IPS-NIHi11 (cell line): ENCODE measurements around the gene CDR2L.

ENCODE experiments used
- DNase-seq: peaks from one replicate; pipeline ENCODE4 v3.0.0; 2012; ENCODE audit warnings: mixed read lengths, low spot score

CDR2L gene

GRCh38 chr17:74987418-74987908 is at the start of gene CDR2L:
TSS of gene CDR2L (plus strand) at chr17:74987632. CDS start at chr17:74988044, 412 bp downstream.
- DNase-seq: peak; percentile 94

DNA sequence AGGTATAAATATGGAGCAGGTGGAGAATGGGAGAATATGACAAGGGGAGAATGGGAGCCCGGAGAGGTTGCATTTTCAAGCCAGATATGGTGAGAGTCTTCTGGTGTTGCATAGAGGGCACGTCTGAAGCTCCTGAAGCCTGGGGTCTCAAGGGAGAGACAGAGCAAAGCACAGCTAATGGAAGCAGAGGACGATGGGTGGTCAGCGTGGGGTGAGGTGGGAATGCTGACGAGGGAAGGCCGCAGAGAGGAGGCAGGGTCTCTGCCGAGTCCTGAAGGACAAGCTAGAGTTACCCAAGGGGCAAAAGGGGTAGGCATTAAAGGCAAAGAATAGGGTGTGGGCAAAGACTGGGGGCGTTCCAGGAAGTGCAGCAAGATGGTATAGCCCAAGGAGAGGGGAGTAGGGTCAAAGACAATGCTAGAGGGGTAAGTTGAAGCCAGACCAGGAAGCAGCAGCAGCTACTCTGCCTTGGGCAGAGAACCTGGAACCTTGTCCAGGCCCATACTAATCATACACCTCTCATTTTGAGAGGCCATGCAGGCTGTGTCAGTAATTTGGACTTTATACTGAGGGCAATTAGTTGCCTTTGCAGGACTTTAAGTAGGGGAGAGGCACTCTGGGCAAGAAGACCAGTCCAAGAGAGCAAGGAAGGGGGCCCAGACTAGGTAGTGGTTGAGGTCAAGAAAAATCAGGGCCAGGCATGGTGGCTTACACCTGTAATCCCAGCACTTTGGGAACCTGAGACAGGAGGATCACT is 49.1 kb upstream of the CDR2L start:
- DNase-seq: no peak

GRCh38 chr17:74939534-74939933 is 47.9 kb upstream of the CDR2L start:
- no peak for DNase-seq

- DNase-seq: no peak
Measured at GRCh38 chr17:74941128-74941725, 46.2 kb upstream of the CDR2L start.

GRCh38 chr17:74943808-74944522 is 43.5 kb upstream of the CDR2L start:
- DNase-seq: no peak

DNA sequence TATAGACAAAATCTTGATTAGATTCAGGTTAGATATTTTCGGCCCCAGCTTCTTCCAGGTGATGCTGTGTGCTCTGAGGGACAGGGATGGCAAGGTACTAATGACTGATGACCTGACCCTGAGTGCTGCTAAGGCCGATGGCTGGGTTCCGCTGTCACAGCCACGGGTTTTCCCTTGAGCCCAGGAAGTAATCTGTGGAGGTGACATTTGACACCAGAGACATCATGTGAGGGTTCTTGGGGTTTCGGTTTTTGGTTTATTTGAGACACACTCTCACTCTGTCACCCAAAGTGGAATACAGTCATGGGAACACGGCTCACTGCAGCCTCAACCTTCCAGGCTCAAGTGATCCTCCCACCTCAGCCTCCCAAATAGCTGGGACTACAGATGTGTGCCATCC is 41.9 kb upstream of the CDR2L start:
- no peak for DNase-seq

GRCh38 chr17:74946641-74947040 is 40.8 kb upstream of the CDR2L start:
- no peak for DNase-seq

- DNase-seq: no peak
Measured at GRCh38 chr17:74947041-74947754, 40.2 kb upstream of the CDR2L start.

GRCh38 chr17:74949455-74950115 is 37.8 kb upstream of the CDR2L start:
- no peak for DNase-seq

GRCh38 chr17:74950207-74950606 is 37.2 kb upstream of the CDR2L start:
- DNase-seq: no peak

- no peak for DNase-seq
Measured at GRCh38 chr17:74951065-74951464, 36.4 kb upstream of the CDR2L start.

- peak; percentile 87 for DNase-seq
Measured at GRCh38 chr17:74951680-74952421, 35.6 kb upstream of the CDR2L start.

DNA sequence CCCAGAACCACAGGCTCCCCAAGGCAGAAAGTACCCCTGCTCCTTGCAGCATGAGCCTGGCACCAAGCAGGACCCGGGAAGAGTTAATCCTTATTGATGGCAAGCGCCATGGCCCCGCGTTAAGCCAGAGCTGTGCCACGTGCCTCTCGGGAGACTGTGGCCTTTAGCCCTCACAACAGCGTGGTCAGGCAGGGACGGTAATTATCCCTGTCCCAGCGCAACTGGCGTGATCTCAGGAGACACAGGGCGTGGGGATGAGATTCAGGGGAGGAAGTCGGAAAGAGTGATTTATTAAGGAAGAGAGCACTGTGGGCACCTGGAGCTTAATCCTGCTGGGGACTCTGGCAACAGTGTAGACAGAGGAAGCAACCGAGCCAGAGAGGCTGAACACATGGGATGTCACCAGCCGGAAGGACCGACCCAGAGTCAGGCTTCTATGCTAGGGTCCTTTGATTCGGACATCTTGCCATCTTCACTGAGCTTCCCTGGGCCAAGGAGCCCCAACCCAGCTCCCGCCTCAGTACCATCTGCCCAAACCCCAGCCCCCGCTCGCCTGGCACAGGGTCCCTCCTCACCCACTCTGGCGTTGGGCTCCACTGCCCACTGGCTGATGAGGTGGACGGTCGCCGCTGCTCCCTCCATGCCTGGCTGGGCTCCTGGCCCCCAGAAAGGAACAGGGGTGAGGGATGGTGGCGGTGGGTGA is 34.9 kb upstream of the CDR2L start:
- no peak for DNase-seq

DNA sequence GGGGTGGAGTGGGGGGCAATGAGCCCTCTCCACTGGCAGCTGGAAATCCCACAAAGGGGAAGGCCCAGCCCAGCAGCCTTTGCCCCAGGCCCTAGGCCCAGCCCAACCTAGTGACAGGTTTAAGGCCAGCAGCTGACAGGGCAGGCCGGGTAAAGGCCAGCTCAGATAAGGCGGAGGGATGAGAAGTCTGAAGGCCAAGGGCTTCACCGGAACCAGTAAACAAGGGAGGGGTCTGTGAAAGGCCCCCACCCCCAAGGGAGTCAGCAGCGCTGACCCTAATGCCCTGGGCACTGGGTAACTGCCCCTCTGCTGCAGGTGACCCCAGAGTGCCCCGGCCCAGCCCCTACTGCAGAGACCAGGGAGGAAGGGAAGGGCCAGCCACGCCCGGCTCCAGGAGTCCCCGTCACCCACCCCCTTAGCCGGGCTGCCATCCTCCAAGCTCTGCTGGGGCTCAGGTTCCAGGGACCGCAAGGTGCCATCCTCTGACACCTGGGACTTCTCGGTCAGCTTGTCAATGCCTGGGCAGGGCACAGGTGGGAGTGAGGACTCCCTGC is 34.2 kb upstream of the CDR2L start:
- no peak for DNase-seq

- no peak for DNase-seq
Measured at GRCh38 chr17:74954115-74954514, 33.3 kb upstream of the CDR2L start.

DNA sequence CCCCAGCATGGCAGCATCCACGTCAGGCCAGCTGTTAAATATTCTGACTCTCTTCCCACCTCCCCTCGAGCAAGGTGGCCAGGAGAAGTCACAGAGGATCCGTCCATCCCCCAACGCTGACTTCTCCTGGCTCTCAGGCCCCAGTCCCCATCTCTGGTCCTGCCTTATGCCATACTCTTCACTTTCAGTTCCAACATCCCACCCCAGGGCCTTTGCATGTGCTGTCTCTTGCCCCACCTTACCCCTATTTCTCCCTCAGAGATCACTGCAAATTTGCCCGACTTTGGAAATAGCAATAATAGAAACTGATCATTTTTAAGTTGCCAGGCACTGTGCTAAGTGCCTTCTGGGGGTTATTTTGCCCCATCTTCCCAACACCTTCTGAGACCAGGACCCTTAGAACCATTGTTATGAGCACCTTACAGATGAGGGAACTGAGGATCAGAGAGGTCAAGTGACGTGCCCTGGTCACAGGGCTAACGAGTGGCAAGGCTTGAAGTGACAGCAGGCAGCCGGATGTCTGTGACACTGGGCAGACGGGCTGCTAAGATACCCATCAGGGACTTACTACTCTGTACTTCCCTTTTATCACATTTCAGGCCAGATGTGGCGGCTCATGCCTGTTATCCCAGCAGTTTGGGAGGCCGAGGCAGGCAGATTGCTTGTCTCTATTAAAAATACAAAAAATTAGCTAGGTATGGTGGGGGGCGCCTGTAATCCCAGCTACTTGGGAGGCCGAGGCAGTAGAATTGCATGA is 32.6 kb upstream of the CDR2L start:
- DNase-seq: no peak

DNA sequence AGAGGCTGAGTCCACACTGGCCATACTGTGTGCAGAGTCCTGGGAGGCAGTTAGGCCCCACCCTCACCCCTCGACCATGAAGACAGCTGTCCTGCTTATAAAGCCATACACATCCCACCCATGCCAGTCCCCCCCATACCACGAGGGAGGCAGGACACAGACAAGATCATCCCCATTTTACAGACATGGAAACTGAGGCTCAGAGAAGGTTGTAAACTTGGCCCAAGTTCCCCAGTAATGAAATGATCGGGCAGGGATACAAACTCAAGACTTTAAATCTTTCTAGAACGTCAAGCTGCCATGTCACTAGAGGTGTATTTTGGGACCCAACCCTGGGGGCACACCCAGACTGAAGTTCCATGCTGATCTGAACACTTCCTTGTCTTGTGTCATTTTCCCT is 31.3 kb upstream of the CDR2L start:
- DNase-seq: no peak

DNA sequence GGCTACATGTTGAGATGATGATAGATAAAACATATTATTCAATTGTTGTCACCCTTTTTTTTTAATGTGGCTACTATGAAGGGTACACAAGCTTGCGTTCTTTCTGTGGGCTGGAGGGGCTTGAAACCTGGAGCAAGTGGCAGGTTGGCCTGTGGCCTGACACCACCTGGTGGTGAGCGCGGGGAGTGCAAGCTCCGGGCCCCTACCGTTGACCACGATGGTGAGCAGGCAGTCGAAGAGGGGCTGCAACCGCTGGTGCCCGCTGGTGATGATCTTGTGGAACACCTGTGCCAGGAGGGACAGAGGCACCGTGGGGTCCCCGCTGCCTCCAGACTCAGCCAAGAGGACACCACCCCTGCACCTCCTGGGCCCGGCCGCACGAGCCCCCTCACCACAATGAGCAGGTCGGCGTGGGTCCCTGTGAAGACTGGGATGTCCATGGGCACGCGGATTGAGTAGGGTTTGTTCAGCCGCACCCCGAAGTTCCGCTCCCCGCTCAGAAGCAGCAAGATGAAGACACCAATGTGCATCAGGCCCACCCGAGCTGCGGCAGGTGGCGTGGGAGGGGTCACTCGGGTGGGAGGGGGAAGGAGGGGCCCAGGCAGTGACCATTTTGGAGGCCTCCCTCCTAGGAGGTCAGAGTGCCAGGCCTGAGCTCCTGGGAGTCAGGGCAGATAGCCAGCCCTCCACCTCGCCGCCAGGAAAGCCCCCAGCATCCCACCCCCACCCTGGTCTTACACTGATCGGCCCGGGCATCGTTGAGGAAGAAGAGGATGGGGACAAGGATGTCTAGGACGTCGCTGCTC is 29.3 kb upstream of the CDR2L start:
- DNase-seq: peak; percentile 90
